Heart left ventricle (tissue), 13 donors: Measurements from ENCODE around the gene SLC31A1.

Experiments
- POLR2A ChIP-seq, 2 donors: fragments of 450-650 bp; IDR thresholded peaks; one replicate each; pipeline ENCODE4 v1.6.1; 2017; ENCODE audit warnings: antibody characterized with exemption in 2 of 2, mild to moderate bottlenecking in 2 of 2, moderate library complexity in 2 of 2
- TF ChIP-seq, protein P1 (sequence below), 12 donors: fragments of 200-600 bp; sonication (generic) in 4 of 12; IDR thresholded peaks; one replicate each; pipeline versions ENCODE4 v1.5.0 to v1.8.0; 2018 to 2022; ENCODE audit warnings: antibody characterized with exemption in 12 of 12, mild to moderate bottlenecking in 5 of 12
- donor health status: ischemic (EF 13 %, LVEDD 7.1; RV severe dilation, severe dysfunction).
- donor health status: DM: no; HTN: yes; CAD: no.
- donor health status: DM: no; HTN: no; CAD: no.
- donor health status: ischemic (EF 25% LVEDD 6.9; RV normal size, moderate dysfunction).
- donor health status: ischemic (EF 25% LVEDD 5.7; RV mildly dilated, moderate dysfunction).
- donor health status: ischemic (EF 35%, LVEDD 5.7; RV mildly dilated, moderate dysfunction).
- donor health status: nonischemic (EF 11% LVEDD 7.7; RV severe dilation, severe dysfunction).
- donor health status: DM: yes; HTN: yes; CAD: no.
- donor health status: PGD.
- donor health status: ischemic (EF 29% LVEDD 5.4; RV normal size, mild dysfunction).
- donor health status: nonischemic (EF 23%, LVEDD 6.1; RV moderate dilation, normal function).

DNA sequence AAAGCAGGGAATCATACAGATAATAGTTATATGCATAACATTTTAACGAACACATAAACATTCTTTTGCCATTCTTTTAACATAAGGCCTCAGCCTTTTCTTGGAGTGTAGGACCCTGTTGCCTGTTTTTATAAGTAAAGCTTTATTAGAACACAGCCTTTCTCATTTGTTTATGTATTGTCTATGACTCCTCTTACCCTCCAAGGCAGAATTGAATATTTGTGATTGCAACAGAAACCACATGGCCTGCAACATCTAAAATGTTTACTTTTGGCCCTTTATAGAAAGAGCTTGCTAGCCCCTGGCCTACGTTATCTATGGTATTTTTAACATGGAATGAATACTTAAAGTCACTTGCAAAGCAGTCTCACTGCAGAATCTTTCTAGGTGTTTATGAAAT lies 2.6 kb downstream of the SLC31A1 start:
- no peak for TF ChIP-seq POLR2A (IDR thresholded peaks at IDR 0.05)
- TF ChIP-seq, protein P1, sequence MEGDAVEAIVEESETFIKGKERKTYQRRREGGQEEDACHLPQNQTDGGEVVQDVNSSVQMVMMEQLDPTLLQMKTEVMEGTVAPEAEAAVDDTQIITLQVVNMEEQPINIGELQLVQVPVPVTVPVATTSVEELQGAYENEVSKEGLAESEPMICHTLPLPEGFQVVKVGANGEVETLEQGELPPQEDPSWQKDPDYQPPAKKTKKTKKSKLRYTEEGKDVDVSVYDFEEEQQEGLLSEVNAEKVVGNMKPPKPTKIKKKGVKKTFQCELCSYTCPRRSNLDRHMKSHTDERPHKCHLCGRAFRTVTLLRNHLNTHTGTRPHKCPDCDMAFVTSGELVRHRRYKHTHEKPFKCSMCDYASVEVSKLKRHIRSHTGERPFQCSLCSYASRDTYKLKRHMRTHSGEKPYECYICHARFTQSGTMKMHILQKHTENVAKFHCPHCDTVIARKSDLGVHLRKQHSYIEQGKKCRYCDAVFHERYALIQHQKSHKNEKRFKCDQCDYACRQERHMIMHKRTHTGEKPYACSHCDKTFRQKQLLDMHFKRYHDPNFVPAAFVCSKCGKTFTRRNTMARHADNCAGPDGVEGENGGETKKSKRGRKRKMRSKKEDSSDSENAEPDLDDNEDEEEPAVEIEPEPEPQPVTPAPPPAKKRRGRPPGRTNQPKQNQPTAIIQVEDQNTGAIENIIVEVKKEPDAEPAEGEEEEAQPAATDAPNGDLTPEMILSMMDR (IDR thresholded peaks at IDR 0.05): no peak
